ENCODE measurements around the gene CST3. TPM values are rescaled to one million over a fixed set of nuclear protein-coding genes. Genes with fewer than 3 reads are reported as not detected.

The CST3 gene
- total RNA-seq, 4 donors from 2014 or later: 870 to 2,325 (median 1,540) TPM

DNA sequence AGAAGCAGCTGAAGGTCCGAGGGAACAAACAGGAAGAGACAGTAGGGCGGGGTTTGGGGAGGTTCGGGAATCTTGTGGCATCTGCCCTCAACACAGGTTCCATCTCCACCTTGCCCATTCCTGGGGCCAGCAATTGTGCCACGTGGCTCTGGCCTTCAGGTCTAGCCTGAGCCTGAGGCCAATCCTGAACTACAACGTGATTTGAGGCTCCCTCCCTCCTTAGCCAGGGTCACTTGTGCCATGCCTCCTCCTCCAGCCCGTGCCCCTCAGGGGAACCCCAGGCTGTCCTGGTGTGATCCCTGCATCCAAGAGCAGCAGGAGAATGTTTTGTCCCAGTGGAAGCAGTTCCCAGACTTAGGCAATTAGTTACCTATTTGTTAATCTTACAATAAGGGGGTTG is 35.1 kb downstream of the CST3 start:
- no peaks in the 10 kb centered on the region for H3K36me3 ChIP-seq
- no peaks in the 10 kb centered on the region for H3K27me3 ChIP-seq
- no peak overlapping the region for H3K27ac ChIP-seq
- WGBS, 2 donors: 72 to 81% methylated on average over 6 of the region's 6 CpGs
- DNase-seq (ENCODE audit: low spot score in 2 of 2): no peak
- no peak for TF ChIP-seq CTCF (IDR thresholded peaks at IDR 0.05)
- TF ChIP-seq POLR2A (IDR thresholded peaks at IDR 0.05): no peak
- peaks cover 0 to 10% (median 2%) of the 10 kb centered on the region in 4 donors for H3K4me1 ChIP-seq
- no peaks in the 10 kb centered on the region for H3K9me3 ChIP-seq
- H3K4me3 ChIP-seq: no peak overlapping the region

GRCh38 chr20:23602241-23602640 is 35.5 kb downstream of the CST3 start:
- no peaks in the 10 kb centered on the region for H3K36me3 ChIP-seq
- no peak overlapping the region for H3K4me3 ChIP-seq
- peaks cover 0 to 10% (median 2%) of the 10 kb centered on the region in 4 donors for H3K4me1 ChIP-seq
- no peak for DNase-seq (ENCODE audit: low spot score in 2 of 2)
- no peak for TF ChIP-seq EP300 (IDR thresholded peaks at IDR 0.05)
- no peak for TF ChIP-seq POLR2A (IDR thresholded peaks at IDR 0.05)
- TF ChIP-seq CTCF (IDR thresholded peaks at IDR 0.05): no peak
- WGBS, 2 donors: 66 to 78% methylated on average over 2 of the region's 2 CpGs
- H3K27me3 ChIP-seq: no peaks in the 10 kb centered on the region
- no peaks in the 10 kb centered on the region for H3K9me3 ChIP-seq
- H3K27ac ChIP-seq: no peak overlapping the region

DNA sequence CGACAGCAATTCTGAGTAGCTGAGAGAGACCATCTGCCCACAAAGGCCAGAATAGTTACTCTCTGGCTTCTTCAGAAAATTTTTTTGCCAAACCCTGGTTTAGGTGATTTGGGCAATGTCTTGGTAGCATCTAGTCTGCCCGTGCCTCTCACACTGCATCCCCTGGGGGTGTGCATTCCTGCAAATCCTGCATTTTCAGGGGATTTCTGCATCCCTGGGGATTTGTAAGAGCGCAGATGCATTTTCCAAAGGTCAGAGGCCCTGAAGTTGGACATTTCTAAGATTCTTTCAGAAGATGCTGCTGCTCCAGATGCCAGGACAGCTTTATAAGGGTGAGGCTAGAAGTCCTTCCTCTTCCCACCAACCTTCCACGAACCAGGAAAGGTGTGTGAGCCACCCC is 36.0 kb downstream of the CST3 start:
- no peak for DNase-seq (ENCODE audit: low spot score in 2 of 2)
- WGBS, 2 donors: 56 to 78% methylated on average over 4 of the region's 4 CpGs
- Histone ChIP-seq H3K27ac (no peak overlapping the region), H3K36me3 (no peaks in the 10 kb centered on the region), H3K4me1 (peaks cover 0 to 6% (median under 1%) of the 10 kb centered on the region in 4 donors), H3K9me3 (no peaks in the 10 kb centered on the region), H3K27me3 (no peaks in the 10 kb centered on the region), H3K4me3 (no peak overlapping the region)
- TF ChIP-seq EP300 (IDR thresholded peaks at IDR 0.05) (no peak), CTCF (IDR thresholded peaks at IDR 0.05) (no peak)

DNA sequence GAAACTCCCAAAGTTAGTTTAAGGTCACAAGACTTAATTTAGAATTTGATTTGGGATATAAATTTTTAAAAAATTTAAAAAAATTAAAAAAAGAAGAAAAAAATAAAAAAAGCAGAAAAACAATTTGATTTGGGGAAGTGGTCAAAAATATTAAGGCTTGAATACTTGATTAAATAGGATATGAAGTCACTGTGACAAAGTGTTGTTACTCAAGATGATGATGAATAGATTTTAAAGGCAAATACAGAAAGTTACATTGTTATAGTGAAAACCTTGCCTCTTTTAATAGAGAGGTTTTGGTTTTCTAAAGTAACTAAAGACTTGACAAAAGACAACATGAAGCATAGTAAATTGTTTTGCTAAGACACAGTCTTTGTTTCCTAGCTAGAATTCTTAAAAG is 39.3 kb downstream of the CST3 start:
- H3K4me3 ChIP-seq: no peak overlapping the region
- no peaks in the 10 kb centered on the region for H3K4me1 ChIP-seq
- no peak for TF ChIP-seq POLR2A (IDR thresholded peaks at IDR 0.05)
- no peak for TF ChIP-seq EP300 (IDR thresholded peaks at IDR 0.05)
- no peaks in the 10 kb centered on the region for H3K36me3 ChIP-seq
- H3K27me3 ChIP-seq: no peaks in the 10 kb centered on the region
- no peaks in the 10 kb centered on the region for H3K9me3 ChIP-seq
- no peak overlapping the region for H3K27ac ChIP-seq
- DNase-seq (ENCODE audit: low spot score in 2 of 2): no peak

DNA sequence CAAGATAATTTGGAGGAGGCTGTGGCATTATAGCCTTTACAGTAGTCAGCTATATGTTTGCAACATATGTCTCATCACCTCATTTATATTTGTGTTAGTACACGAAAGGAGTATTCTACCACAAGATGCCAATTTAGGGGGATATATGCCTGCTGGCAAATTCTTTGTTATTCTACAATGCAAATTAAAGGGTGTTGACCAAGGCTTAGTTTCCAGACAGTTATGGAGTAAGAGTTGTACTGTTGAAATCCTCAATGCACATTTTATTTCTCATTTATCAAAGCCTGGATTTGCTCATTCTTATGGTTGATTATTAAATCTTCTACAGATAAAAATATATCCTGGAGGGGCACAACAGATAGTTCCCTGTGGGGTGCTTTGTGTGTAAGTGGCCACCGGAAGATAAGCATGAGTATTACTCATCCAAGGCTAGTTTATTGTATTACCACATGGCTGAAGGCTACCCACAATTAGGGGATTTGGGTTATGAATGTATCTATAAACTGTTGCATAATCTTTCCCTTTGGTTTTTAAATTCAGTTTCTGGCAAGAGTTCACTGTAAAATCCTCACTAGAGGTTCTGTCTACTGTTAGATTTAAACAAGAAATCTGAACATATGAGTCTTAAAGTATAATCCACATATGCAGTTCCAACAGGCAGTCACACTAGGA is 41.0 kb downstream of the CST3 start:
- WGBS, 2 donors: 55 to 58% methylated on average over 2 of the region's 2 CpGs
- DNase-seq (ENCODE audit: low spot score in 2 of 2): no peak
- H3K4me1 ChIP-seq: no peaks in the 10 kb centered on the region

More for the DNA sequence above, 41.0 kb downstream of the CST3 start:
- Histone ChIP-seq H3K36me3 (no peaks in the 10 kb centered on the region), H3K9me3 (no peaks in the 10 kb centered on the region), H3K4me3 (no peak overlapping the region), H3K27me3 (no peaks in the 10 kb centered on the region), H3K27ac (no peak overlapping the region)
- no peak for TF ChIP-seq CTCF (IDR thresholded peaks at IDR 0.05)
- TF ChIP-seq POLR2A (IDR thresholded peaks at IDR 0.05): no peak
- TF ChIP-seq EP300 (IDR thresholded peaks at IDR 0.05): no peak
